ENCODE results near the gene LHFPL2.

GRCh38 chr5:78526049-78526525 is 122.5 kb downstream of the LHFPL2 start:
- TF ChIP-seq CTCF (IDR thresholded peaks at IDR 0.05; ENCODE audit: low read depth, low read length, poor library complexity, severe bottlenecking) (no peak), EZH2phosphoT487 (IDR thresholded peaks at IDR 0.05; ENCODE audit: borderline replicate concordance, low read length) (no peak)
